HepG2 (cell line): ENCODE measurements around the gene RIOK3. TPM values are rescaled to one million over a fixed set of nuclear protein-coding genes. Genes with fewer than 3 reads are reported as not detected.

Experiments
- CEBPG ChIP-seq: IDR thresholded peaks from 2 replicates; pipeline ENCODE4 v1.6.1; 2016
- ELF3 ChIP-seq: IDR thresholded peaks from 2 replicates; pipeline ENCODE4 v1.6.1; 2016; ENCODE audit warnings: missing genetic modification reagents, missing compliant biosample characterization
- KAT8 ChIP-seq: IDR thresholded peaks from 2 replicates; pipeline ENCODE4 v1.6.1; 2016; ENCODE audit warnings: missing genetic modification reagents, missing compliant biosample characterization
- KMT2B ChIP-seq: IDR thresholded peaks from 2 replicates; pipeline ENCODE4 v1.6.1; 2016; ENCODE audit warnings: missing genetic modification reagents, missing compliant biosample characterization
- PPARG ChIP-seq: conservative IDR thresholded peaks from 2 replicates; pipeline ENCODE4 v1.6.1; 2016; ENCODE audit warnings: missing biosample characterization, missing genetic modification reagents
- SMYD3 ChIP-seq: sonication (generic); formaldehyde crosslinking; IDR thresholded peaks from 2 replicates; pipeline ENCODE4 v1.8.1; 2023; ENCODE audit warnings: mild to moderate bottlenecking, missing genetic modification reagents
- TBX2 ChIP-seq: sonication (generic); formaldehyde crosslinking; IDR thresholded peaks from 2 replicates; pipeline ENCODE4 v1.5.0; 2020; ENCODE audit warnings: missing genetic modification reagents, mild to moderate bottlenecking, borderline replicate concordance
- YEATS2 ChIP-seq: sonication (generic); formaldehyde crosslinking; IDR thresholded peaks from 2 replicates; pipeline ENCODE4 v1.4.0; 2020; ENCODE audit warnings: missing genetic modification reagents, borderline replicate concordance
- polyA plus RNA-seq, 8 experiments: library from polyadenylated mRNA; depleted of rRNA in 3 of 8; stranded (reverse) in 7 of 8; unstranded in 1 of 8; fragments of >200 nt; fragmentation: Illumina TruSeq in 4 of 8; extraction: Trizol in 4 of 8; gene quantifications; 2 replicates each; pipeline versions ENCODE4 v1.2.1 to v1.2.3, GENCODE V29; 2011 to 2016; ENCODE audit warnings: low read depth in 4 of 8, missing spikeins in 1 of 8, mixed read lengths in 1 of 8; ENCODE audit not compliant: insufficient read depth in 1 of 8
- total RNA-seq, 5 experiments: library from RNA; depleted of rRNA; stranded (reverse); fragments of >200 nt; fragmentation: Illumina TruSeq; extraction: Trizol; gene quantifications; 2 replicates each; pipeline ENCODE4 v1.2.3, GENCODE V29; 2016; ENCODE audit warnings: low read depth in 1 of 5
- TF ChIP-seq, protein P1 (sequence below): sonication (generic); formaldehyde crosslinking; IDR thresholded peaks from 2 replicates; pipeline ENCODE4 v1.5.0; 2020; ENCODE audit warnings: mild to moderate bottlenecking, missing genetic modification reagents, borderline replicate concordance
- TF ChIP-seq, protein P2 (sequence below): IDR thresholded peaks from 2 replicates; pipeline ENCODE4 v1.6.1; 2012; ENCODE audit warnings: low read depth, low read length, improper control_type of control experiment
- TF ChIP-seq, protein P3 (sequence below): IDR thresholded peaks from 2 replicates; pipeline ENCODE4 v1.4.0; 2020; ENCODE audit warnings: mild to moderate bottlenecking, missing genetic modification reagents
- TF ChIP-seq, protein P4 (sequence below): sonication (generic); formaldehyde crosslinking; IDR thresholded peaks from 2 replicates; pipeline ENCODE4 v1.5.0; 2020; ENCODE audit warnings: missing genetic modification reagents
- TF ChIP-seq, protein P5 (sequence below): sonication (generic); formaldehyde crosslinking; IDR thresholded peaks from 2 replicates; pipeline ENCODE4 v1.4.0; 2020; ENCODE audit warnings: missing genetic modification reagents, borderline replicate concordance

RIOK3 gene
- total and polyA plus RNA-seq, 2 of the 13 experiments (the other 11 are each of a cell fraction or from before 2014, with no cell fraction given), result 26.7 to 36.0 TPM

DNA sequence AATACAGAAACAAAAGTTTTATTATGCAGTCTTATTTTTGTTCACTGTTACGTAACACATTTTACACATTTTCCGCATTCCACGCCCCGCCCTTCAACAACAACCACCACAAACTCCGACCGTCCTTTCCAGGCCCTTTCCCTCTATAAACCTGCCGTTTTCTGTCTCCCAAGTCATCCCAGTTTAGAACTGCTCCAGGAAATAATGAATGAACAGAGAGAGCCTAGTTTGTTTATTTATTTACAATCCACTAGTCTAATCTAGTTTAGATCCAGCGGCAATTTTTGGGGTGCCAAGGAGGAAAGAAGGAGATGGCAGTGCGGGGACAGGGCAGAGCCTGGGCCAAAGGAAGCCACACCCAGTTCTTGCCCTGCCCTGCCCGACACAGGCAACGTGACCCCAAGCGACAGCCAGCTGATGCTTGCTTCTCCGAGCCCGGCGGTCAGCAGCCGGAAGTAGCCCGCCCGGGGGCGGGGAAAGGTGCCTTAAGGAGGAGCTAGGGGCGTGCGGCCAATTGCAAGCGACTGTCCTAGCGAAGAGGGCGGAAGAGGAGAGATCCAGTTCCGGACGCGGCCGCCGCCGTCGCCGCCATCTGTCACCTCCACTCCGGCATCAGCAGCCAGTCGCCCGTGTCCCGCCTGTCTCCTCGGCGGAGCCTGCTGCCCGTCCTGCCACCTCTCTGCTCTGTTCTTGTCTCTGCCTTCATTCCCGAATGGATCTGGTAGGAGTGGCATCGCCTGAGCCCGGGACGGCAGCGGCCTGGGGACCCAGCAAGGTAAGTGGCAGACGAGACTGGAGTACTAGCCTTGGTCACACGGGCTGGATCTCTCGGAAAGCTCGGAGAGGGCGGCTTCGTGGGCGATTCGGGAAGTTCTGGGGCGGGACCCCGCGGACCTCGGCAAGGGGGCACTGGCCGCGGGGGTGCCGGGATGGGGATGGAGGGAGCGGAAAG is at the start of gene RIOK3 (continued):
- TF ChIP-seq PPARG (CRISPR knock-in tag) (0 out of 2 replicates have a peak, but pooled peaks have one; percentile 10), CEBPG (no peak), KAT8 (CRISPR knock-in tag) (peak; percentile 92), KMT2B (CRISPR knock-in tag) (peak; percentile 89), ELF3 (CRISPR knock-in tag) (peak; percentile 88; the same call in 1 of the 2 replicates), SMYD3 (no peak), TBX2 (CRISPR knock-in tag) (peak; percentile 67; the same call in 1 of the 2 replicates), YEATS2 (CRISPR knock-in tag) (peak; percentile 69; the same call in 1 of the 2 replicates)
- TF ChIP-seq, protein P1, sequence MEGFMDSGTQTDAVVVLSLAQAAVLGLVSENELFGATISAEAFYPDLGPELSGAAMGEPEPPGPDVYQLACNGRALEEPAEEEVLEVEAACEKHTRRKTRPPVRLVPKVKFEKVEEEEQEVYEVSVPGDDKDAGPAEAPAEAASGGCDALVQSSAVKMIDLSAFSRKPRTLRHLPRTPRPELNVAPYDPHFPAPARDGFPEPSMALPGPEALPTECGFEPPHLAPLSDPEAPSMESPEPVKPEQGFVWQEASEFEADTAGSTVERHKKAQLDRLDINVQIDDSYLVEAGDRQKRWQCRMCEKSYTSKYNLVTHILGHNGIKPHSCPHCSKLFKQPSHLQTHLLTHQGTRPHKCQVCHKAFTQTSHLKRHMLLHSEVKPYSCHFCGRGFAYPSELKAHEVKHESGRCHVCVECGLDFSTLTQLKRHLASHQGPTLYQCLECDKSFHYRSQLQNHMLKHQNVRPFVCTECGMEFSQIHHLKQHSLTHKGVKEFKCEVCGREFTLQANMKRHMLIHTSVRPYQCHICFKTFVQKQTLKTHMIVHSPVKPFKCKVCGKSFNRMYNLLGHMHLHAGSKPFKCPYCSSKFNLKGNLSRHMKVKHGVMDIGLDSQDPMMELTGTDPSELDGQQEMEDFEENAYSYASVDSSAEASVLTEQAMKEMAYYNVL (CRISPR knock-in tag), result peak; percentile 75; the same call in 1 of the 2 replicates
- TF ChIP-seq, protein P2, sequence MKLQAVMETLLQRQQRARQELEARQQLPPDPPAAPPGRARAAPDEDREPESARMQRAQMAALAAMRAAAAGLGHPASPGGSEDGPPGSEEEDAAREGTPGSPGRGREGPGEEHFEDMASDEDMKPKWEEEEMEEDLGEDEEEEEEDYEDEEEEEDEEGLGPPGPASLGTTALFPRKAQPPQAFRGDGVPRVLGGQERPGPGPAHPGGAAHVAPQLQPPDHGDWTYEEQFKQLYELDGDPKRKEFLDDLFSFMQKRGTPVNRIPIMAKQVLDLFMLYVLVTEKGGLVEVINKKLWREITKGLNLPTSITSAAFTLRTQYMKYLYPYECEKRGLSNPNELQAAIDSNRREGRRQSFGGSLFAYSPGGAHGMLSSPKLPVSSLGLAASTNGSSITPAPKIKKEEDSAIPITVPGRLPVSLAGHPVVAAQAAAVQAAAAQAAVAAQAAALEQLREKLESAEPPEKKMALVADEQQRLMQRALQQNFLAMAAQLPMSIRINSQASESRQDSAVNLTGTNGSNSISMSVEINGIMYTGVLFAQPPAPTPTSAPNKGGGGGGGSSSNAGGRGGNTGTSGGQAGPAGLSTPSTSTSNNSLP, result no peak
- TF ChIP-seq, protein P3, sequence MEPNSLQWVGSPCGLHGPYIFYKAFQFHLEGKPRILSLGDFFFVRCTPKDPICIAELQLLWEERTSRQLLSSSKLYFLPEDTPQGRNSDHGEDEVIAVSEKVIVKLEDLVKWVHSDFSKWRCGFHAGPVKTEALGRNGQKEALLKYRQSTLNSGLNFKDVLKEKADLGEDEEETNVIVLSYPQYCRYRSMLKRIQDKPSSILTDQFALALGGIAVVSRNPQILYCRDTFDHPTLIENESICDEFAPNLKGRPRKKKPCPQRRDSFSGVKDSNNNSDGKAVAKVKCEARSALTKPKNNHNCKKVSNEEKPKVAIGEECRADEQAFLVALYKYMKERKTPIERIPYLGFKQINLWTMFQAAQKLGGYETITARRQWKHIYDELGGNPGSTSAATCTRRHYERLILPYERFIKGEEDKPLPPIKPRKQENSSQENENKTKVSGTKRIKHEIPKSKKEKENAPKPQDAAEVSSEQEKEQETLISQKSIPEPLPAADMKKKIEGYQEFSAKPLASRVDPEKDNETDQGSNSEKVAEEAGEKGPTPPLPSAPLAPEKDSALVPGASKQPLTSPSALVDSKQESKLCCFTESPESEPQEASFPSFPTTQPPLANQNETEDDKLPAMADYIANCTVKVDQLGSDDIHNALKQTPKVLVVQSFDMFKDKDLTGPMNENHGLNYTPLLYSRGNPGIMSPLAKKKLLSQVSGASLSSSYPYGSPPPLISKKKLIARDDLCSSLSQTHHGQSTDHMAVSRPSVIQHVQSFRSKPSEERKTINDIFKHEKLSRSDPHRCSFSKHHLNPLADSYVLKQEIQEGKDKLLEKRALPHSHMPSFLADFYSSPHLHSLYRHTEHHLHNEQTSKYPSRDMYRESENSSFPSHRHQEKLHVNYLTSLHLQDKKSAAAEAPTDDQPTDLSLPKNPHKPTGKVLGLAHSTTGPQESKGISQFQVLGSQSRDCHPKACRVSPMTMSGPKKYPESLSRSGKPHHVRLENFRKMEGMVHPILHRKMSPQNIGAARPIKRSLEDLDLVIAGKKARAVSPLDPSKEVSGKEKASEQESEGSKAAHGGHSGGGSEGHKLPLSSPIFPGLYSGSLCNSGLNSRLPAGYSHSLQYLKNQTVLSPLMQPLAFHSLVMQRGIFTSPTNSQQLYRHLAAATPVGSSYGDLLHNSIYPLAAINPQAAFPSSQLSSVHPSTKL, result peak; percentile 53; the same call in 1 of the 2 replicates
- TF ChIP-seq, protein P4, sequence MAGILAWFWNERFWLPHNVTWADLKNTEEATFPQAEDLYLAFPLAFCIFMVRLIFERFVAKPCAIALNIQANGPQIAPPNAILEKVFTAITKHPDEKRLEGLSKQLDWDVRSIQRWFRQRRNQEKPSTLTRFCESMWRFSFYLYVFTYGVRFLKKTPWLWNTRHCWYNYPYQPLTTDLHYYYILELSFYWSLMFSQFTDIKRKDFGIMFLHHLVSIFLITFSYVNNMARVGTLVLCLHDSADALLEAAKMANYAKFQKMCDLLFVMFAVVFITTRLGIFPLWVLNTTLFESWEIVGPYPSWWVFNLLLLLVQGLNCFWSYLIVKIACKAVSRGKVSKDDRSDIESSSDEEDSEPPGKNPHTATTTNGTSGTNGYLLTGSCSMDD, result no peak
- TF ChIP-seq, protein P5, sequence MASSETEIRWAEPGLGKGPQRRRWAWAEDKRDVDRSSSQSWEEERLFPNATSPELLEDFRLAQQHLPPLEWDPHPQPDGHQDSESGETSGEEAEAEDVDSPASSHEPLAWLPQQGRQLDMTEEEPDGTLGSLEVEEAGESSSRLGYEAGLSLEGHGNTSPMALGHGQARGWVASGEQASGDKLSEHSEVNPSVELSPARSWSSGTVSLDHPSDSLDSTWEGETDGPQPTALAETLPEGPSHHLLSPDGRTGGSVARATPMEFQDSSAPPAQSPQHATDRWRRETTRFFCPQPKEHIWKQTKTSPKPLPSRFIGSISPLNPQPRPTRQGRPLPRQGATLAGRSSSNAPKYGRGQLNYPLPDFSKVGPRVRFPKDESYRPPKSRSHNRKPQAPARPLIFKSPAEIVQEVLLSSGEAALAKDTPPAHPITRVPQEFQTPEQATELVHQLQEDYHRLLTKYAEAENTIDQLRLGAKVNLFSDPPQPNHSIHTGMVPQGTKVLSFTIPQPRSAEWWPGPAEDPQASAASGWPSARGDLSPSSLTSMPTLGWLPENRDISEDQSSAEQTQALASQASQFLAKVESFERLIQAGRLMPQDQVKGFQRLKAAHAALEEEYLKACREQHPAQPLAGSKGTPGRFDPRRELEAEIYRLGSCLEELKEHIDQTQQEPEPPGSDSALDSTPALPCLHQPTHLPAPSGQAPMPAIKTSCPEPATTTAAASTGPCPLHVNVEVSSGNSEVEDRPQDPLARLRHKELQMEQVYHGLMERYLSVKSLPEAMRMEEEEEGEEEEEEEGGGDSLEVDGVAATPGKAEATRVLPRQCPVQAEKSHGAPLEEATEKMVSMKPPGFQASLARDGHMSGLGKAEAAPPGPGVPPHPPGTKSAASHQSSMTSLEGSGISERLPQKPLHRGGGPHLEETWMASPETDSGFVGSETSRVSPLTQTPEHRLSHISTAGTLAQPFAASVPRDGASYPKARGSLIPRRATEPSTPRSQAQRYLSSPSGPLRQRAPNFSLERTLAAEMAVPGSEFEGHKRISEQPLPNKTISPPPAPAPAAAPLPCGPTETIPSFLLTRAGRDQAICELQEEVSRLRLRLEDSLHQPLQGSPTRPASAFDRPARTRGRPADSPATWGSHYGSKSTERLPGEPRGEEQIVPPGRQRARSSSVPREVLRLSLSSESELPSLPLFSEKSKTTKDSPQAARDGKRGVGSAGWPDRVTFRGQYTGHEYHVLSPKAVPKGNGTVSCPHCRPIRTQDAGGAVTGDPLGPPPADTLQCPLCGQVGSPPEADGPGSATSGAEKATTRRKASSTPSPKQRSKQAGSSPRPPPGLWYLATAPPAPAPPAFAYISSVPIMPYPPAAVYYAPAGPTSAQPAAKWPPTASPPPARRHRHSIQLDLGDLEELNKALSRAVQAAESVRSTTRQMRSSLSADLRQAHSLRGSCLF, result no peak
